Frontal cortex (tissue), 4 donors: ENCODE data around the gene SRBD1. TPM values are rescaled to one million over a fixed set of nuclear protein-coding genes. Genes with fewer than 3 reads are reported as not detected.

Experiments
- DNase-seq, 2 donors: peaks; one replicate each; pipeline ENCODE4 v3.0.0; 2012; ENCODE audit warnings: low spot score in 2 of 2
- FAIRE-seq: peaks from 2 replicates; lab custom pipeline; 2012; peaks lifted over from hg19 to GRCh38; lab: Jason Lieb, UNC
- total RNA-seq: library from RNA; depleted of rRNA; stranded (reverse); fragments of >200 nt; gene quantifications from one replicate; pipeline ENCODE4 v1.2.3, GENCODE V29; 2014
- donor health status: control.
- donor health status: control.
- donor health status: control.

Gene SRBD1
- total RNA-seq, 1 donor from 2014 or later: 69.3 TPM

GRCh38 chr2:45394842-45395241, 216.2 kb downstream of the SRBD1 start:
- DNase-seq (no peak), FAIRE-seq (no peak)

- DNase-seq (no peak), FAIRE-seq (no peak)
Observed at GRCh38 chr2:45394216-45394615, 216.9 kb downstream of the SRBD1 start.

DNA sequence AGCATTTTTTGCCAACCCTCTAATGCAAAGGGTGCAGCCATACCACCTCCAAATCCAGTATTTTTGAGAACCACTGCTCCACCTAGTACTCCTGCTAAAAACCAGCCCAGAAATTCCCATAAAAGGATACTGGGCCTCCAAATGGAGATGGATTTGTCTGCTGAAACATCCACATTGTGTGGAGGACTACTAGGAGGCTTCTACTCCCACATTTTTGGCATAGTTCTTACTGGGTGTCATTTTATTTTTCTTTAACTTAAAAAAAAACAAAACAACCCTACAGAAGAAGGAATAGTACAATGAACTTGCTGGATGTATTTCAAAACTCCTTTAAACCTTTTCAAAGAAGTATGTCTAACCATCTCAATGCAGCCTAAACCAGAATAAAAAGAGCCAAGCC, 219.2 kb downstream of the SRBD1 start:
- DNase-seq (no peak), FAIRE-seq (no peak)

- DNase-seq (no peak), FAIRE-seq (no peak)
Observed at GRCh38 chr2:45390861-45391260, 220.2 kb downstream of the SRBD1 start.

- no peak for DNase-seq
- no peak for FAIRE-seq
Observed at GRCh38 chr2:45390441-45390840, 220.6 kb downstream of the SRBD1 start.

- no peak for FAIRE-seq
Observed at GRCh38 chr2:45388541-45389100, 222.4 kb downstream of the SRBD1 start.

GRCh38 chr2:45382744-45383143, 228.3 kb downstream of the SRBD1 start:
- FAIRE-seq (no peak), DNase-seq (peak in 1 of 2 donors; percentile 2)

More at GRCh38 chr2:45388541-45389100, 222.4 kb downstream of the SRBD1 start:
- no peak for DNase-seq

DNA sequence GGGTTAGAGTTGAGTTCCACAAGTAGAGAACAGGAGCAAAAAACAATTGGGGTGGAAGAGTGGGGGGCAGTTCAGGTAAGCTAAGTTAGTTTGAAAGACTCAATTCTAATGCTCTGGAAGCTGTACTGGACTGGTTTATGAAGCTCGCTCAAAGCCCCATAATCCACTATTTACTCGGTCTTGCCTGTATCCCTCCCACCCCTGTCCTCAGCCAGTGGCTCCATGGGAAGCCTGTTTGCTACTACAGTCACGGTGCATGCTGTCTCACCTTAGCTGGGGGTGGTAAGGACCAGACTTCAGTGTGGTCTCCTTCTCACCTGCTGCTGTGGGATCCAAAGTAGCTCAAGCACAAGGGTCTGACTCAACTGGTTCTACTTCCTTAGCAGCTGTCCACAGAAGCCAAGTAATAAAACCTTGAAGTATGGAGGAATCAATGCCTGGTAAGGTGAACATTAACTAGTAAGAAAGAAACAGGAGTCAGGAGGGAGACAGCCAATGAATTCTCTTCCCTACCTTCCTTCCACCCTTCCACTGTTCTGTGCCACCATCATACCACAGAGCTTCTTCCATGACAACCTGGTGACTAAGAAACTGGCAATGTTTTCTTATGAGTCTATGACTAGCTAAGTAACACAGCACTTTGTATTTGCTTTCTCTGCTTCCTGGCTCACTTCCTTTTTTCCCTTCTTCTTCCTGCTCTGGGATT, 230.8 kb downstream of the SRBD1 start:
- no peak for FAIRE-seq
- no peak for DNase-seq

DNA sequence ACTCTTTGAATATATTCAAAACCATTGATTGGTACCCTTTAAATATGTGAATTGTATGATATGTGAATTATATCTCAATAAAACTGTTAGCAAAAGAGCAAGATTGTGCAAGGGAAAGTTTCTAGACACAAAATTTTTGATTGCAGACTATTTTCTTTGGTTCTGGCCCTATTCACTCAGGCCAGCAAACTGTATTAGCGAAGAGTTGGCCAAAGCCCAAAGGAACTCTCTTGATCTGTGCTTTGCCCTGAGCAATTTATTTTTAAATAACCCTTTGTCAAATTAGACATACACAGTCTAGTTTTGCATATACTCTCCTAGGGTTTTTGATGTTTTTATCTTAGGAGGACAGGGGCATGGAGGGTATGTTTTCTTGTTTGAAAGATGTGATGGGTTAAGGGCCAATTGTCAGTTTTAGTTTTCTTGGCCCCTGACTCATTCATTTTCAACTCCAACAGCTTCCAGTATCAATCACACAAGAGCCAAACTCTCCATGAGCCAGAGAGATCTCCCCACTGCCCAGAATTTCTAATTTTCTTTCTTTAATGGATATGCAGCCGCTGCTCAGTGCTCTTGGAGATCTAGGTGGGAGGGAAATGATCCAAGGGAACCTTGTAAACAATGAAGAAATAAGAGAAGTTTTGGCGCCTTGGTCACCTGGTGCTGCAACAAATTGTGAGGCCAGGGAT, 231.5 kb downstream of the SRBD1 start:
- DNase-seq (no peak), FAIRE-seq (no peak)

DNA sequence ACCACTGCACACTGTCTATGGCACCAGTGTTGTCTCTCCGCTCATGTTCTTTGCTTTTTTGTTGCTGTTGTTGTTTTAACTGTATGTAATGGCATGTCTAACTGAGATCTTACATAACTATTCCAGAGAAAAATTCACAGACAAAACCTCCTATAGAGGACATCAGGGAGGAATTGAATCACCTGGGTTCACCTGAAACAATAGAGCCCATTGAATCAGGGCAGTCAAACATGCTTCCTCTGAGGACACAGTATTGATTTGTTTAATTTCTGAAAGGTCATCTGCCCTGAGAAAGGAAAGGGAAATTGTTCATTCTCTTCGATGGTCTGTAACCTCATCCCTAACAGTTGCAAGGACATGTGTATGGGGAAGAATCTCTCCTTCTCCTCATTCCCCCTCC, 237.5 kb downstream of the SRBD1 start:
- DNase-seq (no peak), FAIRE-seq (no peak)

- FAIRE-seq: no peak
- no peak for DNase-seq
Observed at GRCh38 chr2:45370369-45370768, 240.7 kb downstream of the SRBD1 start.

GRCh38 chr2:45368792-45369191, 242.3 kb downstream of the SRBD1 start:
- DNase-seq (no peak), FAIRE-seq (no peak)

- FAIRE-seq: no peak
- no peak for DNase-seq
Observed at GRCh38 chr2:45361666-45362065, 249.4 kb downstream of the SRBD1 start.

GRCh38 chr2:45354776-45355175, 256.3 kb downstream of the SRBD1 start:
- no peak for DNase-seq
- no peak for FAIRE-seq

DNA sequence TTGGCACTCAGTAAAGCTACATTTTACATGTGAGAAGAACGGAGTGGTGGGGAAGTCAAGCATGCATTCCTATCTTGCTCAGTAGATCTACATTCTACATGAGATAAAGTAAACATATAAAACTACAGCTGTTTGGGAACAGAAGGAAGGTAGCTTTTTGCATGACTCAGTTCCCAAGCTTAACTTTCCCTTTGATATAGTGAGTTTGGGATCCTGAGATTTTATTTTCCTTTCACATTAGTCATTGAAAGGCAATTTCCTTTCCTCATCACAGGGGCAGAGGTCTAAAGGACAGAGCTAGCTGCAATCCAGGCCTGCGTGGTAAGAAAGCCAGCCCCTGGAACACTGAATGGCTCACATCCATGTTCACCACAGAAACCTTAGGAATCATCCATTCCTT, 257.2 kb downstream of the SRBD1 start:
- no peak for FAIRE-seq
- DNase-seq: no peak

GRCh38 chr2:45352506-45352905, 258.6 kb downstream of the SRBD1 start:
- DNase-seq (no peak), FAIRE-seq (no peak)

DNA sequence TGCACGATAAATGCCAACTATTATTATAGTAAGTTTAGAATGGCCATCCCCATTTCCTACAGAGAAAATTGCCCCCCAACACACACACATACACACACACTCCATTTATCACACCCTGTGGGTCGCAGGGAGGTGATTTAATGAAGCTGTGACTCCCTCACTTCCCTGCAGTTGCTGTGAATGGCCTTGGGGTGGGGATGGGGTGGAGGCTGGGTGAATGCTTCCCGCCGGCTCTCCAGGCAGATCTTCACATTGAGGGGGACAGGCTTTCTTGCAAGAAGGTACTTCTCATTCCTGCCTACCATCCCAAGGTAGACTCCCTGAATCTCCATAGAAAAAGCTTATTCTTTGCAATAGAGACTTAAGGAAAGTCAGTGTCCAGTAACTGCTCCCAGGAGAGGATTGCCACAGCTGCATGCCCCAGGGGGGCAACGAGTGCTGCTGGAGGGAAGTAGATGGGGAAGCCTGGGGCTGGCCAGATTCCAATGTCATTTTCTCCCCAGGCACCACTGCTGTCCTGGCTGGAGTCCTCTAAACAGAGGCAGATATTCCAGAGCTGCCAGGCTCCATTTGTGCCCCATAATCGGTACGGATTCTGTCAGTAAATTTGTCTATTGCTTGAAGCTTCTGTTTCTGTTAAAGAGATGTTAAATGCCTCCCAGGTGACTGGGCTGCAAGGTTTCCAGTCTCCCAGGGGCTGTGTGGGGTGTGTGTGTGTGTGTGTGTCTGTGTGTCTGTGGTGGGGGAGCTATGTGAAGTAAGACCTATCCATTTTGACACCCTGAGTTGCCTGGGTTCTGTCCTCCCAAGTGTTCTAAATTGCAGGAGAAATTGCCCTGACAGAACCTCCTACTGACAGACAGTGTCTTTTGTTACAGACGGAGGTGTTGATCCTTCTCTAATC, 265.5 kb downstream of the SRBD1 start:
- DNase-seq (no peak), FAIRE-seq (no peak)

DNA sequence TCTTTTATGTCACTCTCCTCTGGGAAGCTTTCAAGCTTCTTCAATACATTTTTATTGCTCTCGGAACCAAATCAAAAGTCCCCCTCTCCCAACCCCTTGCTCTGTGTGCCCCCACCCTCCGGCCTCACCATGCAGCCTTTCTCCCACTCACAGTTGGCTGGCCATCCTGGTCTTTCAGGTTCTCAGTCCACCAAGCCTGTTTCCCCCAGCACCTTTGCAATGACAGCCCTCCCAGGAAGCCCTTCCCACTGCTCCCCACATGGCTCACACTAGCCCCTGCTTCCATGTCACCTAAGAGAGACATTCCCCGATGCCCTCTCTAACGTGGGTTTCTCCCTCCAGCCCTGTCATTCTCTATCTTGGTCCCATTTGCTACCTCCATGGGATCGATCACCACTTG, 266.6 kb downstream of the SRBD1 start:
- DNase-seq (no peak), FAIRE-seq (no peak)

DNA sequence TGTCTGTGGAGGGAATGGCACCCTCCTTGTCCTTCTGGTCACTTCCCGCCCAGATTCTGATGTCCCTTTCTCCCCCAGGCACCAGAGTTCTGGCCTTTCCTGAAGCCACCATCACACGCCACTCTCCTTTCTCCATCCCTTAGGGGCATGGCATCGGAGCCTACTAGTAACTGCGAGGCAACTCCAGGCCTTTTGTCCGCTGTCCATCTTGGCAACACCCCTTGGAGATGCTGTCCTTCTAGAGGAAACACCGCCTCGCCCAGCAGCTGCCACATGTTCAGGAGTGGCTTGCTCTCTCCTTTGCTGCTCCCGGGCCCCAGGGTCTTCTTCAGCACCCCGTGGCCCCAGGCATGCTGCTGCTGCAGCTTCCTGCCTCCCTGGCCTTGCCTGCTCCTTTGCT, 267.0 kb downstream of the SRBD1 start:
- no peak for FAIRE-seq

GRCh38 chr2:45343251-45344017, 267.6 kb downstream of the SRBD1 start:
- DNase-seq (no peak), FAIRE-seq (no peak)

More for the DNA sequence above, 267.0 kb downstream of the SRBD1 start:
- DNase-seq: no peak
